ENCODE results near the gene WBP2NL.

WBP2NL gene

DNA sequence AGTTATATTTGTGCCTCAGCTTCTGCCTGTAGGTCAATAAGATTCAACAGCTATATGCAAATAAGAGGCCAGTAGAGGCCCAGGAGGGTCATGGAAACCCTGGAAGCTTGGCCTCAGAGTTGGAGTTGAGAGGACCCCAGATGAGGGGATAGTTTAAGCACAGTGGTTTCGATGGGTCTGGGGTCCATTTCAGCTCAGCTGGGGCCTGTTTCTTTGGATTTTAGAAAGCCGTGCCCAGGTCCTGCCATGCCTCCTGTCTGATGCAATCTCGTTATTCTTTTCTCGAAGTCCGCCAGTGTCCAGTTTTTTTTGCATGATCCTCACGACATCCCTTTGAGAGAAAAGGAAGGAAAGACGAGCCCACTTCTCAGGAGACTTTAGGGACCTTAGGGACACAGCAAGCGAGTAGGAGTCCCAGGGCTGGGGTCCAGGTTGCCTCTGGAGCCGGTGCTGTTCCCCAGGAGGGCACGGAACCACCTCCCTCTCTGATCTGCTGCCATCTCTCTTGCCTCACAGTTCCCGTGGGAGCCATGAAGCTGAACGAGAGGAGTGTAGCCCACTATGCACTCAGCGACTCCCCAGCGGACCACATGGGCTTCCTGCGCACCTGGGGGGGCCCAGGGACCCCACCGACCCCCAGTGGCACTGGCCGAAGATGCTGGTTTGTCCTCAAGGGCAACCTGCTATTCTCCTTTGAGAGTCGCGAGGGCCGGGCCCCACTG lies 78.3 kb downstream of the WBP2NL start:
- H3K9me3 ChIP-seq (ENCODE audit: insufficient read depth, low read depth, low read length): no peaks in the 10 kb centered on the region
- no peaks in the 10 kb centered on the region for H3K9me2 ChIP-seq (replicated peaks; ENCODE audit: low read depth, low read length)
- no peaks in the 10 kb centered on the region for H3K36me3 ChIP-seq (ENCODE audit: insufficient read depth, low read length)
- no peak overlapping the region for H2AFZ ChIP-seq (ENCODE audit: low read length)
- peaks cover 4% of the 10 kb centered on the region for H4K20me1 ChIP-seq (ENCODE audit: insufficient read depth, low read length, poor library complexity, severe bottlenecking)
- peaks cover 19% of the 10 kb centered on the region for H3K79me2 ChIP-seq (ENCODE audit: insufficient read depth, low read length)
- no peak overlapping the region for H3K9ac ChIP-seq (ENCODE audit: low read depth, low read length, poor library complexity, severe bottlenecking)
- H3K4me1 ChIP-seq (ENCODE audit: insufficient read depth, low read length, poor library complexity, severe bottlenecking): peaks cover 24% of the 10 kb centered on the region
- no peak for TF ChIP-seq EZH2phosphoT487 (IDR thresholded peaks at IDR 0.05; ENCODE audit: borderline replicate concordance)
- TF ChIP-seq, protein P1, sequence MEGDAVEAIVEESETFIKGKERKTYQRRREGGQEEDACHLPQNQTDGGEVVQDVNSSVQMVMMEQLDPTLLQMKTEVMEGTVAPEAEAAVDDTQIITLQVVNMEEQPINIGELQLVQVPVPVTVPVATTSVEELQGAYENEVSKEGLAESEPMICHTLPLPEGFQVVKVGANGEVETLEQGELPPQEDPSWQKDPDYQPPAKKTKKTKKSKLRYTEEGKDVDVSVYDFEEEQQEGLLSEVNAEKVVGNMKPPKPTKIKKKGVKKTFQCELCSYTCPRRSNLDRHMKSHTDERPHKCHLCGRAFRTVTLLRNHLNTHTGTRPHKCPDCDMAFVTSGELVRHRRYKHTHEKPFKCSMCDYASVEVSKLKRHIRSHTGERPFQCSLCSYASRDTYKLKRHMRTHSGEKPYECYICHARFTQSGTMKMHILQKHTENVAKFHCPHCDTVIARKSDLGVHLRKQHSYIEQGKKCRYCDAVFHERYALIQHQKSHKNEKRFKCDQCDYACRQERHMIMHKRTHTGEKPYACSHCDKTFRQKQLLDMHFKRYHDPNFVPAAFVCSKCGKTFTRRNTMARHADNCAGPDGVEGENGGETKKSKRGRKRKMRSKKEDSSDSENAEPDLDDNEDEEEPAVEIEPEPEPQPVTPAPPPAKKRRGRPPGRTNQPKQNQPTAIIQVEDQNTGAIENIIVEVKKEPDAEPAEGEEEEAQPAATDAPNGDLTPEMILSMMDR (conservative IDR thresholded peaks at IDR 0.05; ENCODE audit: low read length): no peak
- H3F3A ChIP-seq (ENCODE audit: low read depth): no peaks in the 10 kb centered on the region
- H3K4me3 ChIP-seq (ENCODE audit: low read length, poor library complexity, severe bottlenecking): no peak overlapping the region
- no peaks in the 10 kb centered on the region for H3K27me3 ChIP-seq (ENCODE audit: insufficient read depth, low read length, poor library complexity, severe bottlenecking)
- no peak overlapping the region for H3K4me2 ChIP-seq (ENCODE audit: low read depth, low read length, poor library complexity, severe bottlenecking)

DNA sequence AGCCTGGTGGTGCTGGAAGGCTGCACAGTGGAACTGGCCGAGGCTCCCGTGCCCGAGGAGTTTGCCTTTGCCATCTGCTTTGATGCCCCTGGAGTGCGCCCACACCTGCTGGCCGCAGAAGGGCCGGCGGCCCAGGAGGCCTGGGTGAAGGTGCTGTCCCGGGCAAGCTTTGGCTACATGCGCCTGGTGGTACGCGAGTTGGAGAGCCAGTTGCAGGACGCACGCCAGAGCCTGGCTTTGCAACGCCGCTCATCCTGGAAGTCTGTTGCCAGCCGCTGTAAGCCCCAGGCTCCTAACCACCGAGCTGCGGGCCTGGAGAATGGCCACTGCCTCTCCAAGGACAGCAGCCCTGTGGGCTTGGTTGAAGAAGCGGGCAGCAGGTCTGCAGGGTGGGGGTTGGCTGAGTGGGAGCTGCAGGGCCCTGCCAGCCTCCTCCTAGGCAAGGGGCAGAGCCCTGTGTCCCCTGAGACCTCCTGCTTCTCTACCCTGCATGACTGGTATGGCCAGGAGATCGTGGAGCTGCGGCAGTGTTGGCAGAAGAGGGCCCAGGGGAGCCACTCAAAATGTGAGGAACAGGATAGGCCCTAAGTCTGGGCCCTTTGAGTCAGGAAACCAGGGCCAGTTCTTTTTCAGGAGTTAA lies 79.0 kb downstream of the WBP2NL start:
- H3K4me3 ChIP-seq (ENCODE audit: low read length, poor library complexity, severe bottlenecking): no peak overlapping the region
- no peak overlapping the region for H3K4me2 ChIP-seq (ENCODE audit: low read depth, low read length, poor library complexity, severe bottlenecking)
- TF ChIP-seq, protein P1 (conservative IDR thresholded peaks at IDR 0.05; ENCODE audit: low read length): no peak
- TF ChIP-seq EZH2phosphoT487 (IDR thresholded peaks at IDR 0.05; ENCODE audit: borderline replicate concordance): no peak
- H3K36me3 ChIP-seq (ENCODE audit: insufficient read depth, low read length): peaks cover 2% of the 10 kb centered on the region; the same call in 1 of the 2 replicates
- peaks cover 24% of the 10 kb centered on the region for H3K4me1 ChIP-seq (ENCODE audit: insufficient read depth, low read length, poor library complexity, severe bottlenecking)
- no peak overlapping the region for H2AFZ ChIP-seq (ENCODE audit: low read length)
- H3K9ac ChIP-seq (ENCODE audit: low read depth, low read length, poor library complexity, severe bottlenecking): no peak overlapping the region
- H3K79me2 ChIP-seq (ENCODE audit: insufficient read depth, low read length): peaks cover 26% of the 10 kb centered on the region
- H4K20me1 ChIP-seq (ENCODE audit: insufficient read depth, low read length, poor library complexity, severe bottlenecking): peaks cover 4% of the 10 kb centered on the region
- no peaks in the 10 kb centered on the region for H3K9me2 ChIP-seq (replicated peaks; ENCODE audit: low read depth, low read length)
- H3K27me3 ChIP-seq (ENCODE audit: insufficient read depth, low read length, poor library complexity, severe bottlenecking): no peaks in the 10 kb centered on the region
- H3K9me3 ChIP-seq (ENCODE audit: insufficient read depth, low read depth, low read length): no peaks in the 10 kb centered on the region
- no peaks in the 10 kb centered on the region for H3F3A ChIP-seq (ENCODE audit: low read depth)
